ENCODE results near the gene SLC9A5.
A peak's percentile ranks its signal among the peaks of the same experiment; 100 is the strongest.

The SLC9A5 gene

GRCh38 chr16:67304020-67304419 is 55.2 kb downstream of the SLC9A5 start:
- Histone ChIP-seq H3K79me2 (ENCODE audit: insufficient read depth, low read length) (no peaks in the 10 kb centered on the region), H3K4me3 (ENCODE audit: low read depth in 1 of 2, low read length in 2 of 2) (no peak overlapping the region), H3K9ac (ENCODE audit: low read depth, low read length) (no peak overlapping the region), H3K27ac (ENCODE audit: low read length) (no peak overlapping the region), H3K27me3 (ENCODE audit: insufficient read depth, low read length, poor library complexity) (no peaks in the 10 kb centered on the region), H4K20me1 (ENCODE audit: insufficient read depth, low read length) (no peaks in the 10 kb centered on the region), H2AFZ (ENCODE audit: low read depth, low read length) (no peak overlapping the region), H3K4me1 (ENCODE audit: insufficient read depth, low read length) (no peaks in the 10 kb centered on the region), H3K4me2 (ENCODE audit: insufficient read depth, low read length) (no peak overlapping the region), H3K36me3 (ENCODE audit: insufficient read depth, low read length) (no peaks in the 10 kb centered on the region), H3K9me3 (ENCODE audit: insufficient read depth, low read length, severe bottlenecking) (no peaks in the 10 kb centered on the region)
- no peak for DNase-seq
- no peak for ATAC-seq (ENCODE audit: insufficient read depth, low read depth)
- TF ChIP-seq, protein P1, sequence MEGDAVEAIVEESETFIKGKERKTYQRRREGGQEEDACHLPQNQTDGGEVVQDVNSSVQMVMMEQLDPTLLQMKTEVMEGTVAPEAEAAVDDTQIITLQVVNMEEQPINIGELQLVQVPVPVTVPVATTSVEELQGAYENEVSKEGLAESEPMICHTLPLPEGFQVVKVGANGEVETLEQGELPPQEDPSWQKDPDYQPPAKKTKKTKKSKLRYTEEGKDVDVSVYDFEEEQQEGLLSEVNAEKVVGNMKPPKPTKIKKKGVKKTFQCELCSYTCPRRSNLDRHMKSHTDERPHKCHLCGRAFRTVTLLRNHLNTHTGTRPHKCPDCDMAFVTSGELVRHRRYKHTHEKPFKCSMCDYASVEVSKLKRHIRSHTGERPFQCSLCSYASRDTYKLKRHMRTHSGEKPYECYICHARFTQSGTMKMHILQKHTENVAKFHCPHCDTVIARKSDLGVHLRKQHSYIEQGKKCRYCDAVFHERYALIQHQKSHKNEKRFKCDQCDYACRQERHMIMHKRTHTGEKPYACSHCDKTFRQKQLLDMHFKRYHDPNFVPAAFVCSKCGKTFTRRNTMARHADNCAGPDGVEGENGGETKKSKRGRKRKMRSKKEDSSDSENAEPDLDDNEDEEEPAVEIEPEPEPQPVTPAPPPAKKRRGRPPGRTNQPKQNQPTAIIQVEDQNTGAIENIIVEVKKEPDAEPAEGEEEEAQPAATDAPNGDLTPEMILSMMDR (IDR thresholded peaks at IDR 0.05; ENCODE audit: borderline replicate concordance, extremely low read depth, low read length, poor library complexity, severe bottlenecking), result no peak
- no peak for TF ChIP-seq EZH2 (IDR thresholded peaks at IDR 0.05; ENCODE audit: borderline replicate concordance, low read depth, low read length, severe bottlenecking)

GRCh38 chr16:67305216-67306071 is 56.7 kb downstream of the SLC9A5 start:
- no peaks in the 10 kb centered on the region for H3K4me1 ChIP-seq (ENCODE audit: insufficient read depth, low read length)
- H2AFZ ChIP-seq (ENCODE audit: low read depth, low read length), result no peak overlapping the region
- no peaks in the 10 kb centered on the region for H4K20me1 ChIP-seq (ENCODE audit: insufficient read depth, low read length)
- ATAC-seq (ENCODE audit: insufficient read depth, low read depth), result no peak
- H3K4me3 ChIP-seq (ENCODE audit: low read depth in 1 of 2, low read length in 2 of 2), result no peak overlapping the region
- TF ChIP-seq EZH2 (IDR thresholded peaks at IDR 0.05; ENCODE audit: borderline replicate concordance, low read depth, low read length, severe bottlenecking), result no peak
- TF ChIP-seq, protein P1 (IDR thresholded peaks at IDR 0.05; ENCODE audit: borderline replicate concordance, extremely low read depth, low read length, poor library complexity, severe bottlenecking), result peak; percentile 25
- no peak overlapping the region for H3K9ac ChIP-seq (ENCODE audit: low read depth, low read length)
- no peak overlapping the region for H3K4me2 ChIP-seq (ENCODE audit: insufficient read depth, low read length)
- no peaks in the 10 kb centered on the region for H3K36me3 ChIP-seq (ENCODE audit: insufficient read depth, low read length)
- H3K79me2 ChIP-seq (ENCODE audit: insufficient read depth, low read length), result no peaks in the 10 kb centered on the region
- no peaks in the 10 kb centered on the region for H3K9me3 ChIP-seq (ENCODE audit: insufficient read depth, low read length, severe bottlenecking)
- no peak overlapping the region for H3K27ac ChIP-seq (ENCODE audit: low read length)
- DNase-seq, result no peak
- no peaks in the 10 kb centered on the region for H3K27me3 ChIP-seq (ENCODE audit: insufficient read depth, low read length, poor library complexity)

- no peaks in the 10 kb centered on the region for H3K27me3 ChIP-seq (ENCODE audit: insufficient read depth, low read length, poor library complexity)
- H3K4me3 ChIP-seq (ENCODE audit: low read depth in 1 of 2, low read length in 2 of 2), result no peak overlapping the region
- H4K20me1 ChIP-seq (ENCODE audit: insufficient read depth, low read length), result no peaks in the 10 kb centered on the region
- no peak overlapping the region for H2AFZ ChIP-seq (ENCODE audit: low read depth, low read length)
- H3K9ac ChIP-seq (ENCODE audit: low read depth, low read length), result no peak overlapping the region
- H3K4me2 ChIP-seq (ENCODE audit: insufficient read depth, low read length), result no peak overlapping the region
- H3K79me2 ChIP-seq (ENCODE audit: insufficient read depth, low read length), result no peaks in the 10 kb centered on the region
- TF ChIP-seq, protein P1 (IDR thresholded peaks at IDR 0.05; ENCODE audit: borderline replicate concordance, extremely low read depth, low read length, poor library complexity, severe bottlenecking), result no peak
- TF ChIP-seq EZH2 (IDR thresholded peaks at IDR 0.05; ENCODE audit: borderline replicate concordance, low read depth, low read length, severe bottlenecking), result no peak
- H3K36me3 ChIP-seq (ENCODE audit: insufficient read depth, low read length), result no peaks in the 10 kb centered on the region
- DNase-seq (no peak), ATAC-seq (ENCODE audit: insufficient read depth, low read depth) (no peak)
- no peaks in the 10 kb centered on the region for H3K9me3 ChIP-seq (ENCODE audit: insufficient read depth, low read length, severe bottlenecking)
- no peaks in the 10 kb centered on the region for H3K4me1 ChIP-seq (ENCODE audit: insufficient read depth, low read length)
- no peak overlapping the region for H3K27ac ChIP-seq (ENCODE audit: low read length)
Observed at GRCh38 chr16:67310561-67310960, 61.8 kb downstream of the SLC9A5 start.
